HG02852 (cell line): Measurements from ENCODE around the gene FARP1.

Source experiments
- ATAC-seq: cut with Tn5 transposase; IDR thresholded peaks from one replicate; pipeline ENCODE4 v1.9.1; 2021; ENCODE audit warnings: mild to moderate bottlenecking, moderate library complexity; ENCODE audit not compliant: unreplicated experiment

The FARP1 gene

GRCh38 chr13:98279473-98280175, 136.7 kb downstream of the FARP1 start:
- no peak for ATAC-seq

- no peak for ATAC-seq
These were observed 137.2 kb downstream of the FARP1 start for GRCh38 chr13:98280176-98280510.

GRCh38 chr13:98284679-98285078, 141.8 kb downstream of the FARP1 start:
- ATAC-seq, result no peak

GRCh38 chr13:98285317-98285716, 142.4 kb downstream of the FARP1 start:
- no peak for ATAC-seq

GRCh38 chr13:98285852-98286594, 143.1 kb downstream of the FARP1 start:
- no peak for ATAC-seq

- ATAC-seq, result no peak
These were observed 143.9 kb downstream of the FARP1 start for GRCh38 chr13:98286799-98287198.

GRCh38 chr13:98288211-98288610, 145.3 kb downstream of the FARP1 start:
- no peak for ATAC-seq

- ATAC-seq, result no peak
These were observed 146.5 kb downstream of the FARP1 start for GRCh38 chr13:98289339-98289945.

GRCh38 chr13:98290261-98290660, 147.4 kb downstream of the FARP1 start:
- ATAC-seq, result no peak

- ATAC-seq, result no peak
These were observed 148.8 kb downstream of the FARP1 start for GRCh38 chr13:98291658-98292057.

- no peak for ATAC-seq
These were observed 150.2 kb downstream of the FARP1 start for GRCh38 chr13:98293103-98293502.

GRCh38 chr13:98293570-98294142, 150.8 kb downstream of the FARP1 start:
- no peak for ATAC-seq

- ATAC-seq, result no peak
These were observed 152.5 kb downstream of the FARP1 start for GRCh38 chr13:98295371-98295770.

- no peak for ATAC-seq
These were observed 154.2 kb downstream of the FARP1 start for GRCh38 chr13:98297051-98297450.

- no peak for ATAC-seq
These were observed 154.9 kb downstream of the FARP1 start for GRCh38 chr13:98297745-98298144.

GRCh38 chr13:98298599-98298998, 155.7 kb downstream of the FARP1 start:
- no peak for ATAC-seq

- ATAC-seq, result no peak
These were observed 156.5 kb downstream of the FARP1 start for GRCh38 chr13:98299235-98299965.

- ATAC-seq, result no peak
These were observed 157.1 kb downstream of the FARP1 start for GRCh38 chr13:98299966-98300350.

GRCh38 chr13:98300956-98301641, 158.2 kb downstream of the FARP1 start:
- ATAC-seq, result no peak

GRCh38 chr13:98301721-98302120, 158.8 kb downstream of the FARP1 start:
- ATAC-seq, result no peak

GRCh38 chr13:98303858-98304257, 161.0 kb downstream of the FARP1 start:
- no peak for ATAC-seq
